ENCODE data around the gene CRTAC1.

Gene CRTAC1
- long read RNA-seq: 0 reads

- Histone ChIP-seq H3K4me3 (replicated peaks; ENCODE audit: insufficient read depth, low read length) (no peak within 1 kb of the TSS), H3K27ac (replicated peaks) (no peak within 1 kb of the TSS), H3K27me3 (ENCODE audit: insufficient read depth, poor library complexity, severe bottlenecking) (peaks cover 59% of the 10 kb centered on the region)
- no peak for TF ChIP-seq POLR2AphosphoS5 (IDR thresholded peaks at IDR 0.05; ENCODE audit: low read depth)
- TF ChIP-seq CTCF (IDR thresholded peaks at IDR 0.05; ENCODE audit: insufficient read depth, low read length): no peak
- no peak for TF ChIP-seq SPI1 (IDR thresholded peaks at IDR 0.05; ENCODE audit: borderline replicate concordance, low read depth)
- no peak for TF ChIP-seq GABPA (IDR thresholded peaks at IDR 0.05; ENCODE audit: low read depth)
- TF ChIP-seq REST (IDR thresholded peaks at IDR 0.05; ENCODE audit: insufficient replicate concordance, low read depth): no peak
- DNase-seq (ENCODE audit: low read depth in 1 of 2, low spot score in 1 of 2): no peak
These were observed at the start of gene CRTAC1 for GRCh38 chr10:98030093-98030821. Gene CRTAC1 (minus strand): TSS chr10:98030621. CDS start chr10:98030472, 149 bp downstream.

GRCh38 chr10:98078774-98079173 is 48.4 kb upstream of the CRTAC1 start:
- DNase-seq (ENCODE audit: low read depth in 1 of 2, low spot score in 1 of 2): no peak
- Histone ChIP-seq H3K4me3 (replicated peaks; ENCODE audit: insufficient read depth, low read length) (no peak overlapping the region), H3K27ac (replicated peaks) (no peak overlapping the region), H3K27me3 (ENCODE audit: insufficient read depth, poor library complexity, severe bottlenecking) (no peaks in the 10 kb centered on the region)
- TF ChIP-seq CTCF (IDR thresholded peaks at IDR 0.05; ENCODE audit: insufficient read depth, low read length): no peak
- no peak for TF ChIP-seq REST (IDR thresholded peaks at IDR 0.05; ENCODE audit: insufficient replicate concordance, low read depth)
- no peak for TF ChIP-seq SPI1 (IDR thresholded peaks at IDR 0.05; ENCODE audit: borderline replicate concordance, low read depth)
- TF ChIP-seq POLR2AphosphoS5 (IDR thresholded peaks at IDR 0.05; ENCODE audit: low read depth): no peak
- no peak for TF ChIP-seq GABPA (IDR thresholded peaks at IDR 0.05; ENCODE audit: low read depth)

- H3K4me3 ChIP-seq (replicated peaks; ENCODE audit: insufficient read depth, low read length): no peak overlapping the region
- no peak overlapping the region for H3K27ac ChIP-seq (replicated peaks)
- H3K27me3 ChIP-seq (ENCODE audit: insufficient read depth, poor library complexity, severe bottlenecking): no peaks in the 10 kb centered on the region
- no peak for DNase-seq (ENCODE audit: low read depth in 1 of 2, low spot score in 1 of 2)
- TF ChIP-seq CTCF (IDR thresholded peaks at IDR 0.05; ENCODE audit: insufficient read depth, low read length) (no peak), GABPA (IDR thresholded peaks at IDR 0.05; ENCODE audit: low read depth) (no peak), SPI1 (IDR thresholded peaks at IDR 0.05; ENCODE audit: borderline replicate concordance, low read depth) (no peak), REST (IDR thresholded peaks at IDR 0.05; ENCODE audit: insufficient replicate concordance, low read depth) (no peak)
These were observed 46.8 kb upstream of the CRTAC1 start for GRCh38 chr10:98077223-98077622.

All from HL-60 (cell line).